ENCODE data around the gene COG4.

Gene COG4

GRCh38 chr16:70440009-70440692 lies 83.2 kb downstream of the COG4 start:
- no peak for DNase-seq (ENCODE audit: low read depth, low spot score)
- peak overlapping the region; percentile 83 for H3K4me3 ChIP-seq (ENCODE audit: low read length)

GRCh38 chr16:70438969-70439862 lies 84.1 kb downstream of the COG4 start, which contains the start of gene ST3GAL2:
ST3GAL2 (minus strand) TSS chr16:70439100; CDS start chr16:70398530, 40,570 bp downstream.
- DNase-seq (ENCODE audit: low read depth, low spot score): peak; percentile 94

GRCh38 chr16:70438585-70438968 lies 84.8 kb downstream of the COG4 start:
- peak overlapping the region; percentile 83 for H3K4me3 ChIP-seq (ENCODE audit: low read length)
- no peak for DNase-seq (ENCODE audit: low read depth, low spot score)

More at GRCh38 chr16:70438969-70439862, 84.1 kb downstream of the COG4 start, which contains the start of gene ST3GAL2:
- peak within 1 kb of the TSS; percentile 83 for H3K4me3 ChIP-seq (ENCODE audit: low read length)

- no peak for DNase-seq (ENCODE audit: low read depth, low spot score)
- H3K4me3 ChIP-seq (ENCODE audit: low read length): peak overlapping the region; percentile 83
These were observed 85.5 kb downstream of the COG4 start for GRCh38 chr16:70437582-70438557.

GRCh38 chr16:70437017-70437581 lies 86.3 kb downstream of the COG4 start:
- no peak for DNase-seq (ENCODE audit: low read depth, low spot score)
- H3K4me3 ChIP-seq (ENCODE audit: low read length): no peak overlapping the region

GRCh38 chr16:70434484-70435260 lies 88.7 kb downstream of the COG4 start:
- no peak overlapping the region for H3K4me3 ChIP-seq (ENCODE audit: low read length)

GRCh38 chr16:70433458-70434103 lies 89.8 kb downstream of the COG4 start:
- DNase-seq (ENCODE audit: low read depth, low spot score): no peak
- no peak overlapping the region for H3K4me3 ChIP-seq (ENCODE audit: low read length)

More at GRCh38 chr16:70434484-70435260, 88.7 kb downstream of the COG4 start:
- DNase-seq (ENCODE audit: low read depth, low spot score): no peak

- DNase-seq (ENCODE audit: low read depth, low spot score): no peak
- no peak overlapping the region for H3K4me3 ChIP-seq (ENCODE audit: low read length)
These were observed 90.5 kb downstream of the COG4 start for GRCh38 chr16:70432723-70433457.

GRCh38 chr16:70432356-70432722 lies 91.0 kb downstream of the COG4 start:
- H3K4me3 ChIP-seq (ENCODE audit: low read length): no peak overlapping the region
- no peak for DNase-seq (ENCODE audit: low read depth, low spot score)

- peak; percentile 59 for DNase-seq (ENCODE audit: low read depth, low spot score)
- H3K4me3 ChIP-seq (ENCODE audit: low read length): peak overlapping the region; percentile 29
These were observed 92.5 kb downstream of the COG4 start for GRCh38 chr16:70430667-70431536.
